Measurements from ENCODE around the gene TBR1.

GRCh38 chr2:161436411-161436810 lies 20.3 kb downstream of the TBR1 start:
- TF ChIP-seq CTCF (conservative IDR thresholded peaks at IDR 0.05; ENCODE audit: low read depth, low read length) (no peak), EZH2 (IDR thresholded peaks at IDR 0.05; ENCODE audit: low read length, unreplicated experiment) (no peak)
